ENCODE data around the gene RPS14.

RPS14 gene

GRCh38 chr5:150413176-150413901 is 36.2 kb downstream of the RPS14 start:
- no peak for DNase-seq (ENCODE audit: low spot score)

- peak; percentile 84 for DNase-seq (ENCODE audit: low spot score)
Observed at GRCh38 chr5:150412319-150413175, 37.0 kb downstream of the RPS14 start, which contains the start of gene CD74. CD74 (minus strand) TSS chr5:150412910; CDS start chr5:150412749, 161 bp downstream.

GRCh38 chr5:150411245-150411979 is 38.1 kb downstream of the RPS14 start:
- peak; percentile 44 for DNase-seq (ENCODE audit: low spot score)

DNA sequence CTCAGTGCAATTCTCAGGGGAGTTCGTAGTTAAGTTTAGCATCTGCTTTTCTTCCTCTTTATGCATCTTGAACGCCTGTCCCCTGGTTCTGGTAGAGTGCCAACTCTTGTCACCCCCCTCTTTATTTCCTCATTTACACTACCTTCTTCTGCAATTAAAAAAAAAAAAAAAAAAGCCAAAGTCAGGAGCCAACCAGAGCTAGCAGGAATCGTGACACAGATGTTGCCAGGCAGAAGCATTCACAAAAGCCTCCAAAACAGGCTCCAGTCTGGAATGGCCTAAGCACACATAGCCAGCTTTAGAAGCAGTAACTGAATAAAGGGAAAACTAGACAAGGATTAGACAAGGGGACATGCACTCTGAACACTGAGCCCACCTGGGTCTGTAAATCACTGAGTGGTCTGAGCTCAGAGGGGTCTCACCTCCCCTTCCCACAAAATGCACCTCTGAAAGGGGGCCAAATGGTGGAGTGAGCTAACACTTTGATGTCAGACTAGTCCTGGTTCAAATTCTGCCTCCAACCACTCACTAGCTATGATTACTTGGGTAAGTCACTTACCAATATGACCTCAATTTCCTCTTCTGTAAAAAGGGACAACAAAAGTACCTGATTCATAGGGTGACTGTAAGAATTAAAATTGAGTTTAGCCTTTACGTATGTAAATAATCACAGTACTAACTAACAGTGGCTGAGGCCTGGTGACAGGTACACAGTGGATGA is 38.9 kb downstream of the RPS14 start:
- peak; percentile 80 for DNase-seq (ENCODE audit: low spot score)

- peak; percentile 91 for DNase-seq (ENCODE audit: low spot score)
Observed at GRCh38 chr5:150409638-150410523, 39.7 kb downstream of the RPS14 start.

DNA sequence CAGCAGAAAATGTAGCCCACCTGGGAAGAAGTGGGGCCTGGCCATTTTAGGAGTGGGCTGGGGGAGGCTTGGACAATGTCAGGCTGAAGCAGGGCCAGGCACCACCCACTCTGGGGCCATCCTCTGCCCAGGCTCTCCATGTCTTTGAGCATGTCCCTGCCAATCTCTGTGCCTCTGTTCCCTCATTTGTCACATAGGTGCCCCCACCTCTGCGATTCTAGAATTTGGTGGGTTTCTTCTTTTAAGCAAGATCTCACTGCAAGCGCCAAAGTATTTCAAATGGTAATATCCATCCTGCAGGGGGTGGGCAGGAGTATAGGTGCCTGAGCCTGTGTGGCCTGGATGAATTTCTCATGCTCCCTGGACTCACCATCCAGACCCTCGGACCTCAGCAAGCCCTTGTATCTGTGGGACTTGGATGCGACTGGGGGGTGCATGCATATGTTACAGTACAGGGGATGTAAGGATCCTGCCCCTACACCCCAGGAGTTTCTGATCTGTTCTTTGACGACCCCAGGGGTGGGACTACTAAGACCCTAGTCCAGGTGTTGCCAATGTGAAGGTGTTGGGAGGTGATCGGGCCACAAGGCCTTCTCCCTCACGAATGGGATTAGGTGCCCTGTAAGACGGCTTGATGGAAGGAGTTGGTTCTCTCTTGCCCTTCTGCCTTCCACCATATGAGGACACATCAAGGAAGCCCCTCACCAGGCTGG is 41.2 kb downstream of the RPS14 start:
- no peak for DNase-seq (ENCODE audit: low spot score)

DNA sequence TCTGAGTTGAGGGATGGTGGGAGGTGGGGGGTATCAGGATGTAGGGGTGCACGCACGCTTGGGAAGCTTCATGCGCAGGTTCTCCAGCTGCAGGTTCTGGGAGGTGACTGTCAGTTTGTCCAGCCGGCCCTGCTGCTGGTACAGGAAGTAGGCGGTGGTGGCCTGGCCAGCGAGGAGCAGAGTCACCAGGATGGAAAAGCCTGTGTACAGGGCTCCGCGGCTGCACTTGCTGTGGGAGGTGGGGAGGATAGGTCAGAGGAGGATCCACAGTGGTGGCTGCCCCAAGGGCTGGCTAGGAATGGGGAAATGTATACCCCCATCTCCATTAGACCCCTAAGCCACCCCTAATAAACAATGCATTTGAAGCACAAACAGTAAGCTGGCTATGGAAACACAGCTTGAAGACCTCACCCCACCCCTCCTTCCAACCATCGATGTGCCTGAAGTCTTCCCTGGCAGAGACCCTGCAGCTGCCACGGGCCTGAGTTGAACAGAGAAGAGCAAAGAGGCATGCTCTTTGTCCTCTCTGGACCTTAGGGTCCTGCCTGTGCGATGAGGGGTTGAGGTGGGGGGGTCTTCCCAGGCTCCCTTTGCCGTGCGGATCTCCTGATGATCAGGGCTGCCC is 42.3 kb downstream of the RPS14 start:
- no peak for DNase-seq (ENCODE audit: low spot score)

GRCh38 chr5:150406723-150407095 is 42.8 kb downstream of the RPS14 start:
- no peak for DNase-seq (ENCODE audit: low spot score)

DNA sequence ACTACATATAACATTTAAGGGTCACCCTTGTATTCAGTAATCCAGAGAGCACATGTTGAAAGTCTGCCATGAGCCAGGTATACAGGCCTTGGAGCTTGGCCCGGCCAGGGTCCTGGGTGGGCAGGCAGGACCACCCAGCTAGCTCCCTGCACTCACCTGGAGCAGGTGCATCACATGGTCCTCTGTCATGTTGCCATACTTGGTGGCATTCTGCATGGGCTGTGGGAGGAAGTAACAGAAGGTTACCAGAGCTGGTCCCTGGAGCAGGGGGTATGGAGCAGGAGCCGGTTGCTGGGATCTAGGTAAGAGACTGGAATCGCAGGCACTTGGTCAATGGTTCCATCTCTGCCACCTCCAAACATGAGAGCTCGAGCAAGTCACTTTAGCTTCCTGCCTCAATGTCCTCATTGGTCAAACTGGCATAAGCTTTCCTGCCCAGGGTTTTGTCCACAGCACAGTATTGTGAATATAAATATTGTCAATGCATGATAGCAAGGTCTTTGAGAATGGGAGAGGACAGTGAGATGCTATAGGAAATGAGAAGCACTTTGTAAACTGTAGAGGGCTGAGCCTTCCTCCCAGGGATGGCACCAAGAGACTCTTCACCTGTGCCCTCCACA is 43.3 kb downstream of the RPS14 start:
- DNase-seq (ENCODE audit: low spot score) = no peak

DNA sequence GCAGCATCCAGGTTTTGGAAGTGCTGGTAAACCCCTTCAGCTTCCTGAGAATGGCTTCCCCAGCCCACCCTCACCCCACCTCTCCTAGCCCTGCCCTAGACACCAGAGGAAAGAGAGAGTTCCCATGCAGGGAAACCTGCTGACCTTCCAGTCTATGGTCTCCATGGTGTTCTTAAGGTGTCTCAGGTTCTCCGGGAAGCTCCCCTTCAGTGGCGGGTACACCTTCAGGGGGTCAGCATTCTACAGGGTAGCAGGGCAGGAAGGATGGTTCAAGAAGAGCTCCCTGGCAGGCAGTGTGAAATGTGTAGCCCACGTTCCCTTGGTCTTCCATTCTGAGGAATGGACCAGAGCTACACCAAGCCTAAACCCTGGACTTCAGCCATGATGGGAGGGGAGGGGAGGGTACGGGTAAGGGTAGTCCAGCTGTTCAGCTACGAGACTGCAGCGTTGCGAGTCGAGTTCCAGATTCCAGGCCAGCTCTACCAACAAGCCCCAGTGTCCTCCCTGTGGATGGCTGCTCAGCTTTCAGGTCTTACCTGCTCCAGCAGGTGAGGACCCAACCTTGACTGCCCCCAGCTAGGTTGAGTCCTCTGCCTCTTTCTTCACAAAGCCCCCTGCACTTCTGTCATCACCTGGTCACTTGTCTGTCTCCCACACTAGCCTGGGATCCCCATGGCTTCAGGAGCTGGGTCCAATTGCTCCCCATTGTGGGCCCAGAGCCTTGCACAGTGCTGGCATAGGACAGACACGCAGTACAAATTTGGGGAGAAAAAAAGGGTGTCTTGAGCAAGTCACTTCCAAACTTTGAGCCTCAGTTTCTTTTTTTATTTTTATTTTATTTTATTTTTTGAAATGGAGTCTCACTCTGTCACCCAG is 44.4 kb downstream of the RPS14 start:
- DNase-seq (ENCODE audit: low spot score) = no peak

- no peak for DNase-seq (ENCODE audit: low spot score)
Observed at GRCh38 chr5:150404535-150404934, 45.0 kb downstream of the RPS14 start.

DNA sequence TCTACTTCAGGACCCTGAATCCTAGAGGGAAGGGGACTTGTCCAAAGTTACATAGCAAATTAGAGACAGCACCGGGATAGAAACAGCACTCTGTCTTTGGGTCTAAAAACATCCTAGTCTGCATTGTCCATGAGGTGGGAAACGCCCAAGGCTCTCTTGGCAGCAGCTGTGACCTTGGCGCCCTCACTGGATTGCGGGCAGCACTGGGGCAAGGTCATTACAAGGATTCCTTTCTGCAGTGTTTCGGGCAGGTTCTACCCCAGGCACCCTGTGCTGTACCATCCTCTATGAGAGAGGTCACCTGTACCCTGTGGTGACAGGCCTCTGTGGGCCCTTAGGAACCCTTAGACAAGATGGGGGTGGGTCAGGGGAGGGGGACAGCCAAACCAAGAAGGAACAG is 45.4 kb downstream of the RPS14 start:
- DNase-seq (ENCODE audit: low spot score) = no peak

- DNase-seq (ENCODE audit: low spot score) = no peak
Observed at GRCh38 chr5:150402901-150403342, 46.6 kb downstream of the RPS14 start.

GRCh38 chr5:150402229-150402773 is 47.2 kb downstream of the RPS14 start:
- no peak for DNase-seq (ENCODE audit: low spot score)

GRCh38 chr5:150401376-150402228 is 47.9 kb downstream of the RPS14 start:
- DNase-seq (ENCODE audit: low spot score) = no peak

- DNase-seq (ENCODE audit: low spot score) = no peak
Observed at GRCh38 chr5:150401076-150401375, 48.5 kb downstream of the RPS14 start.
